AG09319 (cell line): Measurements from ENCODE around the gene NXNL2.

Source experiments
- DNase-seq: peaks from one replicate; pipeline ENCODE4 v3.0.0-alpha.2; 2010; ENCODE audit warnings: low read depth; ENCODE audit errors: extremely low read depth
- TF ChIP-seq, protein P1 (sequence below): IDR thresholded peaks from 2 replicates; pipeline ENCODE4 v1.5.1; 2011; ENCODE audit warnings: low read depth, mild to moderate bottlenecking, inconsistent platforms, low read length, moderate library complexity

NXNL2 gene

DNA sequence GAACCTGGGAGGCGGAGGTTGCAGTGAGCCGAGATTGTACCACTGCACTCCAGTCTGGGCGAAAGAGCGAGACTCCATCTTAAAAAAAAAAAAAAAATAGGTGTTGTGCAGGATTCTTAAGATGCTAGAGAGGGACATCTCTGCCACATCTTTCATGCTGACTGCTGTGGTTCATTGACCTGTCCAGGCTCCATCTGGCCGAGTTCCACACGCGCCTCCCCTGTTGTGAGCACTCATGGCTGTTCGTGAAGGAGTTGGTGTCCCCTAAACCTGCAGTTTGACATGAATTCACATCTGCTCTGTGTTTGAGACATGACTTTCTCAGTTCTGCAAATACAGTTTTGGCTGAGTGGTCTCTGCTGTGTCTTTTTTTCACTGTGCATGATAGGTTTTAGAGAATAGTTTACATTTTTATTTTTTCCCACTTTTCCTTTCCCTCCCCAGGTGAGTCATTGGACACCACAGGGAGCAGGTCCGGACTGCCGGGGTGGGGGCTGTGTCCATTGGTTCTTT is 5.3 kb downstream of the NXNL2 start:
- TF ChIP-seq, protein P1, sequence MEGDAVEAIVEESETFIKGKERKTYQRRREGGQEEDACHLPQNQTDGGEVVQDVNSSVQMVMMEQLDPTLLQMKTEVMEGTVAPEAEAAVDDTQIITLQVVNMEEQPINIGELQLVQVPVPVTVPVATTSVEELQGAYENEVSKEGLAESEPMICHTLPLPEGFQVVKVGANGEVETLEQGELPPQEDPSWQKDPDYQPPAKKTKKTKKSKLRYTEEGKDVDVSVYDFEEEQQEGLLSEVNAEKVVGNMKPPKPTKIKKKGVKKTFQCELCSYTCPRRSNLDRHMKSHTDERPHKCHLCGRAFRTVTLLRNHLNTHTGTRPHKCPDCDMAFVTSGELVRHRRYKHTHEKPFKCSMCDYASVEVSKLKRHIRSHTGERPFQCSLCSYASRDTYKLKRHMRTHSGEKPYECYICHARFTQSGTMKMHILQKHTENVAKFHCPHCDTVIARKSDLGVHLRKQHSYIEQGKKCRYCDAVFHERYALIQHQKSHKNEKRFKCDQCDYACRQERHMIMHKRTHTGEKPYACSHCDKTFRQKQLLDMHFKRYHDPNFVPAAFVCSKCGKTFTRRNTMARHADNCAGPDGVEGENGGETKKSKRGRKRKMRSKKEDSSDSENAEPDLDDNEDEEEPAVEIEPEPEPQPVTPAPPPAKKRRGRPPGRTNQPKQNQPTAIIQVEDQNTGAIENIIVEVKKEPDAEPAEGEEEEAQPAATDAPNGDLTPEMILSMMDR = no peak
- DNase-seq = no peak

DNA sequence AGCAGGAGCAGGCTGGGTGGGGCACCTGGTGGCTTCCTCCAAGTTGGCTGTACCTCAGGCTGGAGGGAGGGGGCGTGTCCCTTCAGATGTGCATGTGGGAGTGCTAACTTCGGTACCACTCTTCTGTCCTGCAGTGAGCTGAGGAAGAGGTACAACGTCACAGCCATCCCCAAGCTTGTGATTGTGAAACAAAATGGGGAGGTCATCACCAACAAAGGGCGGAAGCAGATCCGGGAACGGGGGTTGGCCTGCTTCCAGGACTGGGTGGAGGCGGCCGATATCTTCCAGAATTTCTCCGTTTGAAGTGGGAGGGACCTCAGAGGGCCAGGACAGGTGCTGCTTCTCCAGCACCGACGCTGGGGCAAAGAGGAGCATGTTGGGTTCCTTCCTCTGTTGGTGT is 9.3 kb downstream of the NXNL2 start:
- TF ChIP-seq, protein P1 = no peak
- DNase-seq = no peak

DNA sequence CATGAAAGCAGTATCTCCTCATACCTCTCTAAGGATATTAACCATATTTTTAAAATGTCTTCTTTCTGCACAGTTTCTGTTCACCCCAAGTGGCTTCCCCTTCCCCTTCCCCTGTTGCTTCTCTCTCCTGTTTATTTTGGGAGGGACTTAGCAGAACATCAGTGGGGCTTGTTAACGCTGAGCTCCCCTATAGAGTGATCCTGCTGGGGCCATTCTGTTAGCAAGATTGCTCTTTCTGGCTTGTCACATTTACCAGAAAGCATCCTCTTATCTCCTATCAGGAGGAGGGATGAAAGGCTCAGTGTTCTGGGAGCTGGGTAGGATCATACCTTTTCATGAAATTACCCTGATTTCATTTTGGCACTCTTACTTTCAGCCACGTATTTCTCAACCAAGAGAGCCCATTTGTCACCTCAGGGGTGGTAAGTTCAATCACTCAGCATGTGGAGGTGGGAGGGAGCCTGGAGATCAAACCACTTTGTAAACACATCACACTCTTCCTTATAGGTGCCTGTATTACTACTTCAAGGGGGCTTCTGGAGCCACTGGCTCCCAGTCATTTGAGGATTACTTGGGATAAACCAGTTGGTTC is 16.7 kb downstream of the NXNL2 start:
- TF ChIP-seq, protein P1 = no peak
- no peak for DNase-seq

DNA sequence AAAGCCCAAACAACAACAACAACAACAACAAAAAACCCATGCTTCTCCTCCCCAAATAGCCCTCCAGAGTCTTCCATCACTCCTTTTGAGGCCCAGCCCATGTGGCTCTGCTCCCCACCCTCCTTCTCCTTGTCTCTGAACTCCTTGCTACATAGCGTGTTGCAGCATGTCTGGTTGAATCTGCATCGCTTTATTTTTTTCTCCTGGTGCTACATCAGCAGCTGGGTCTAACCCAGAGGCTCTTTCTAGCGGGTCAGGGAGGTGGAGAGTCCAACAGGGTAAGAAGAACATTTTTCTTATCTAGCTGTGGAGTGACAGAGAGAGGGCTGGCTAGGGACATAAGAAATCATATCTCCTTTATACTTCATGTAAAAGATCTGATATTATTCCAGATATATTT is 18.4 kb downstream of the NXNL2 start:
- DNase-seq = no peak
- TF ChIP-seq, protein P1 = no peak

DNA sequence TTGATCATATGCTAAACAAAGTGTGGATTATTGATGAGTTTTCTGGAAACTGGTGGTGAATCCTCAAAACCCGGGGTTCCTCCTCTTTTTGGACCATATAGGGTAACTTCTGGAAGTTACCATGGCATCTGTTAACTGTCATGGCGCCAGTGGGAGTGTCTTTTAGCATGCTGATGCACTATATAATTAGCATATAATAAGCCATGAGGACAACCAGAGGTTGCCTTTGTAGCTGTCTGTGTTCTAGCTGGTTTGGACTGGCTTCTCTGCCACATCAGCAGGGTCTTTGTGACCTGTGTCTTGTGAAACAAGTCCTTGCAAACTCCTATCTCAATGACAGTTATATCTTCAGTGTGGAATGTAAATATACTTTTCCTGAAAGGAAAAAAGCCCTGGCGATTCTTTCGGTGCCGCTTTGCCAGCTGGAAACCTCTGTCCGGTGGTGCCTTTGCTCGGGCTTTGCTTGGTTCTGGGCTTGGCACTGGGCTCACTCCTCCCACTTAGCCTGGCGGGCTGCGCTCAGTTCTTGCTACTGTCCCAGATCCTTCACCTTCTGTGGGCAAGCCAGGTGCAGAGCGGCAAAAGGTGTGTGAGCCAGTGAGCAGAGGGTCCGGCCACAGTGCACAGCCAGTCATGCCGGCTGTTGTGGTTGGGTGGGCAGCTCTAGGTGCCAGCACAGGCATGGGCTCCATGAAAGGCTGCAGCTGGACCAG is 20.4 kb downstream of the NXNL2 start:
- TF ChIP-seq, protein P1 = no peak
- DNase-seq = no peak

DNA sequence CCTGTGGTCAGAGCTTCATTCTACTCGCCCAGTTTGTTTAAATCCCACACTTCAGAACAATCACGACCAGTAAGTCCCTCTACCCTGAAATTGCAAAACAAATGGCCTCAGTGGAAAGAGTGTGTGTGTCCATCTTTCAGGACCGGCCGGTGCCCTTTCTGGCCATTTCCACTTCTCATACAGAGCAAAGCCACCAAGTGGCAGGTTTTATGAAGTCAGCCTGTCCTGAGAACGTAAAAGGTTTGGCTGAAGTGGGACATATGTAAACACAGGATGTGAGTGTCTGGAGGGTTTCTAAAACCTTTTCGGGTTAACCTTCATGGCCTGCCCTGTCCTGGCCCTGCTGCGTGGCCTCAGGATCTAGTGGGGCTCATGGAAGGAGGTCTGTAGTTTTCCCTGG is 24.7 kb downstream of the NXNL2 start:
- DNase-seq = no peak
- TF ChIP-seq, protein P1 = peak; percentile 6

DNA sequence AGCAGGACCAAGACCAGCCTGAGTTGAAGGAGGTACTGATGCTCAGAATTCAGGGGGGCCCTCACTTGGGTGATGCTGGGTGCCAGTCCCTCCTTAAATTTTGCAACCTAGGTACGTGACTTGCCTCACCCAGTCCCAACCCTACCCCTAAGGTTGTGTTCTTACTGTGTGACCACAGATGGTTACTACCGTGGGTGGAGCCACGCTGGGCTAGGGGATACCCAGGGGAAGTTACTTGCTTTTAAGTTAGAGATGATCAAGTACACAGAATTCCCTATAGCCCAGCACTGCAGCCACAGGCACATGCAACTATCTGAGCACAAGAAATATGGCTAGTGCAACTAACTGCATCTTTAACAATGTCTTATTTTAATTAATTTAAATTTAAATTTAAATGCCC is 32.9 kb downstream of the NXNL2 start:
- DNase-seq = no peak
- TF ChIP-seq, protein P1 = no peak
